GM12878 (cell line): ENCODE measurements around the gene IRF6.

ENCODE experiments used
- JUNB ChIP-seq: IDR thresholded peaks from 2 replicates; pipeline ENCODE4 v1.6.1; 2016; ENCODE audit warnings: antibody characterized with exemption, mild to moderate bottlenecking
- PAX5 ChIP-seq: IDR thresholded peaks from 2 replicates; pipeline ENCODE4 v1.6.1; 2011; ENCODE audit warnings: low read depth, low read length, borderline replicate concordance
- POU2F2 ChIP-seq: IDR thresholded peaks from 3 replicates; pipeline ENCODE4 v1.6.1; 2011; ENCODE audit warnings: low read depth, mild to moderate bottlenecking, low read length, borderline replicate concordance
- SP1 ChIP-seq: IDR thresholded peaks from one replicate; pipeline ENCODE4 v1.6.1; 2011; ENCODE audit warnings: low read depth, low read length
- ZNF274 ChIP-seq: IDR thresholded peaks from one replicate; pipeline ENCODE4 v1.8.0; 2011; ENCODE audit not compliant: insufficient read length, insufficient read depth
- TF ChIP-seq, protein P1 (sequence below), 3 experiments: IDR thresholded peaks in 2 of 3; conservative IDR thresholded peaks in 1 of 3; 2 replicates each; pipeline ENCODE4 v1.5.1; 2011; ENCODE audit warnings: low read depth in 3 of 3, low read length in 3 of 3, mild to moderate bottlenecking in 3 of 3, control low read depth in 2 of 3, moderate library complexity in 2 of 3, inconsistent platforms in 1 of 3, mixed read lengths in 1 of 3; ENCODE audit not compliant: control insufficient read depth in 2 of 3, insufficient read depth in 1 of 3; ENCODE audit errors: extremely low read depth in 1 of 3
- TF ChIP-seq, protein P2 (sequence below): IDR thresholded peaks from 2 replicates; pipeline ENCODE4 v1.6.1; 2011; ENCODE audit warnings: low read depth, mild to moderate bottlenecking, low read length, moderate library complexity, borderline replicate concordance; ENCODE audit errors: extremely low read depth
- TF ChIP-seq, protein P3 (sequence below): IDR thresholded peaks from 2 replicates; pipeline ENCODE4 v1.6.1; 2012; ENCODE audit warnings: low read depth, low read length, improper control_type of control experiment
- TF ChIP-seq, protein P4 (sequence below): IDR thresholded peaks from 2 replicates; pipeline ENCODE4 v1.6.1; 2011; ENCODE audit warnings: low read depth, low read length, improper control_type of control experiment, borderline replicate concordance

DNA sequence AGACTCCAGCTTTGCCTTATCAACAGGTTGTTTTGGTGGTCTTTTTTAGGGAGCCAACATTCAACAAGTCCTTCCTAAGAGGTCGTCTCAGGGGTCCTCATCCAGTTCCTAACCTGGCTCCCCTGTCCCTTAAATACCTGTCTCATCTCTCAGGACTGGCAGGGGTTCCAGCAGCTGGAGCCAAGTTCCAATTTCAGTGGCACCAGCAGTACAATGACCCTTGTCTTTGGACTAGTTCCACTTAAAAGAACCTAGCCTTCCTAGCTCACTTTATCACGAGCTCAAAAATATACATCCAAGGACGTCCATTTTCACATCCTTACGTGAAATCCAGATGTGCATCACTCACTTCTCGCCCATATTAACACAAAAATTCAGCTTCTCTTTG is 68.8 kb downstream of the IRF6 start:
- TF ChIP-seq ZNF274 (no peak), JUNB (no peak), POU2F2 (no peak), SP1 (no peak), PAX5 (no peak)
- TF ChIP-seq, protein P1, sequence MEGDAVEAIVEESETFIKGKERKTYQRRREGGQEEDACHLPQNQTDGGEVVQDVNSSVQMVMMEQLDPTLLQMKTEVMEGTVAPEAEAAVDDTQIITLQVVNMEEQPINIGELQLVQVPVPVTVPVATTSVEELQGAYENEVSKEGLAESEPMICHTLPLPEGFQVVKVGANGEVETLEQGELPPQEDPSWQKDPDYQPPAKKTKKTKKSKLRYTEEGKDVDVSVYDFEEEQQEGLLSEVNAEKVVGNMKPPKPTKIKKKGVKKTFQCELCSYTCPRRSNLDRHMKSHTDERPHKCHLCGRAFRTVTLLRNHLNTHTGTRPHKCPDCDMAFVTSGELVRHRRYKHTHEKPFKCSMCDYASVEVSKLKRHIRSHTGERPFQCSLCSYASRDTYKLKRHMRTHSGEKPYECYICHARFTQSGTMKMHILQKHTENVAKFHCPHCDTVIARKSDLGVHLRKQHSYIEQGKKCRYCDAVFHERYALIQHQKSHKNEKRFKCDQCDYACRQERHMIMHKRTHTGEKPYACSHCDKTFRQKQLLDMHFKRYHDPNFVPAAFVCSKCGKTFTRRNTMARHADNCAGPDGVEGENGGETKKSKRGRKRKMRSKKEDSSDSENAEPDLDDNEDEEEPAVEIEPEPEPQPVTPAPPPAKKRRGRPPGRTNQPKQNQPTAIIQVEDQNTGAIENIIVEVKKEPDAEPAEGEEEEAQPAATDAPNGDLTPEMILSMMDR (IDR thresholded peaks at IDR 0.05 in 2 of 3, conservative IDR thresholded peaks at IDR 0.05 in 1 of 3; ENCODE audit: control insufficient read depth in 2 of 3, extremely low read depth in 1 of 3, insufficient read depth in 1 of 3, low read depth in 3 of 3, low read length in 3 of 3): no peak
- TF ChIP-seq, protein P2, sequence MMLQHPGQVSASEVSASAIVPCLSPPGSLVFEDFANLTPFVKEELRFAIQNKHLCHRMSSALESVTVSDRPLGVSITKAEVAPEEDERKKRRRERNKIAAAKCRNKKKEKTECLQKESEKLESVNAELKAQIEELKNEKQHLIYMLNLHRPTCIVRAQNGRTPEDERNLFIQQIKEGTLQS: no peak
- TF ChIP-seq, protein P3, sequence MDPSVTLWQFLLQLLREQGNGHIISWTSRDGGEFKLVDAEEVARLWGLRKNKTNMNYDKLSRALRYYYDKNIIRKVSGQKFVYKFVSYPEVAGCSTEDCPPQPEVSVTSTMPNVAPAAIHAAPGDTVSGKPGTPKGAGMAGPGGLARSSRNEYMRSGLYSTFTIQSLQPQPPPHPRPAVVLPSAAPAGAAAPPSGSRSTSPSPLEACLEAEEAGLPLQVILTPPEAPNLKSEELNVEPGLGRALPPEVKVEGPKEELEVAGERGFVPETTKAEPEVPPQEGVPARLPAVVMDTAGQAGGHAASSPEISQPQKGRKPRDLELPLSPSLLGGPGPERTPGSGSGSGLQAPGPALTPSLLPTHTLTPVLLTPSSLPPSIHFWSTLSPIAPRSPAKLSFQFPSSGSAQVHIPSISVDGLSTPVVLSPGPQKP: no peak
- TF ChIP-seq, protein P4, sequence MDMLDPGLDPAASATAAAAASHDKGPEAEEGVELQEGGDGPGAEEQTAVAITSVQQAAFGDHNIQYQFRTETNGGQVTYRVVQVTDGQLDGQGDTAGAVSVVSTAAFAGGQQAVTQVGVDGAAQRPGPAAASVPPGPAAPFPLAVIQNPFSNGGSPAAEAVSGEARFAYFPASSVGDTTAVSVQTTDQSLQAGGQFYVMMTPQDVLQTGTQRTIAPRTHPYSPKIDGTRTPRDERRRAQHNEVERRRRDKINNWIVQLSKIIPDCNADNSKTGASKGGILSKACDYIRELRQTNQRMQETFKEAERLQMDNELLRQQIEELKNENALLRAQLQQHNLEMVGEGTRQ: no peak
